Measurements from ENCODE around the gene MYL5. TPM values are rescaled to one million over a fixed set of nuclear protein-coding genes. Genes with fewer than 3 reads are reported as not detected.

Gene MYL5
- total and polyA plus RNA-seq, 2 of the 13 experiments (the other 11 are each of a cell fraction or from before 2014, with no cell fraction given): 6.5 to 16.0 TPM

DNA sequence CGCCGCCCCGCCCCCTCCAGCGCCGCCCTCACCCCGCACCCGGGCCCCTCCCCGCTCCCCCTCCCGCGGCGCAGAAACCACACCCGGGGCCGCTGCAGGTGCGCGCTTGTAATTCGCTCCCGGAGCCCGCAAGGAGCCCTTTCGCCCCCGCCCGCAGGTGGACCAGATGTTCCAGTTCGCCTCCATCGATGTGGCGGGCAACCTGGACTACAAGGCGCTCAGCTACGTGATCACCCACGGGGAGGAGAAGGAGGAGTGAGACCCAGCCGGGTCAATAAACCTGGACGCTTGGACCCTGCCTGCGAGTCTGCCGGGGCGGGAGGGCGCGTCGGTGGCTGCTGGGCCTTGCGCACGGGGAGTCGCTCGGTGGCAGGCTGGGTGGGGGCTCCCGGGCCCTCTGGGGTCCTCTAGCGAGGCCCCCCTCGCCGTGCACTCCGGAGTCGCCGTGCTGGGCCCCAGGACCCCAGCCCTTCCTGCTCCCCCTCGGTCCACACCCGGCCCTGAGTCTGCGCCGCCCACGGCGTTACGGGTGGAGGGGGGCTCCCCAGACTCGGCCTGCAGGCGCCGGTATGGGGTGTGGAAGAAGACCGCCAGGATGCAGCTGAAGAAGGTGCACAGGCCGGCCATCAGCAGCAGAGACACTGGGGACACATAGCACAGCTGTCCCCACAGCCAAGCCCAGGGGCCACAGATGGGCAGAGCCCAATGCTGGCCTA is 7.6 kb downstream of the MYL5 start (continued):
- TF ChIP-seq ZNF12 (CRISPR knock-in tag; IDR thresholded peaks at IDR 0.05): no peak
- no peak for TF ChIP-seq SP1 (IDR thresholded peaks at IDR 0.05)
- no peak for TF ChIP-seq SP1 (CRISPR knock-in tag; IDR thresholded peaks at IDR 0.05)
- TF ChIP-seq ZNF547 (CRISPR knock-in tag; IDR thresholded peaks at IDR 0.05): 0 out of 2 replicates have a peak, but pooled peaks have one; percentile 49
- no peak for TF ChIP-seq ZBTB38 (CRISPR knock-in tag; IDR thresholded peaks at IDR 0.05)
- TF ChIP-seq ZBTB3 (CRISPR knock-in tag; IDR thresholded peaks at IDR 0.05; ENCODE audit: borderline replicate concordance, low read depth): peak; percentile 99
- TF ChIP-seq PPARG (CRISPR knock-in tag; conservative IDR thresholded peaks at IDR 0.05): no peak
- TF ChIP-seq, protein P1, sequence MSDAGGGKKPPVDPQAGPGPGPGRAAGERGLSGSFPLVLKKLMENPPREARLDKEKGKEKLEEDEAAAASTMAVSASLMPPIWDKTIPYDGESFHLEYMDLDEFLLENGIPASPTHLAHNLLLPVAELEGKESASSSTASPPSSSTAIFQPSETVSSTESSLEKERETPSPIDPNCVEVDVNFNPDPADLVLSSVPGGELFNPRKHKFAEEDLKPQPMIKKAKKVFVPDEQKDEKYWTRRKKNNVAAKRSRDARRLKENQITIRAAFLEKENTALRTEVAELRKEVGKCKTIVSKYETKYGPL (CRISPR knock-in tag; IDR thresholded peaks at IDR 0.05): no peak
- TF ChIP-seq ZNF713 (CRISPR knock-in tag; IDR thresholded peaks at IDR 0.05): no peak
- peak; percentile 61 for TF ChIP-seq ZFX (CRISPR knock-in tag; IDR thresholded peaks at IDR 0.05; ENCODE audit: low read depth)
- TF ChIP-seq SOX5 (CRISPR knock-in tag; IDR thresholded peaks at IDR 0.05; ENCODE audit: borderline replicate concordance): no peak
- TF ChIP-seq, protein P2, sequence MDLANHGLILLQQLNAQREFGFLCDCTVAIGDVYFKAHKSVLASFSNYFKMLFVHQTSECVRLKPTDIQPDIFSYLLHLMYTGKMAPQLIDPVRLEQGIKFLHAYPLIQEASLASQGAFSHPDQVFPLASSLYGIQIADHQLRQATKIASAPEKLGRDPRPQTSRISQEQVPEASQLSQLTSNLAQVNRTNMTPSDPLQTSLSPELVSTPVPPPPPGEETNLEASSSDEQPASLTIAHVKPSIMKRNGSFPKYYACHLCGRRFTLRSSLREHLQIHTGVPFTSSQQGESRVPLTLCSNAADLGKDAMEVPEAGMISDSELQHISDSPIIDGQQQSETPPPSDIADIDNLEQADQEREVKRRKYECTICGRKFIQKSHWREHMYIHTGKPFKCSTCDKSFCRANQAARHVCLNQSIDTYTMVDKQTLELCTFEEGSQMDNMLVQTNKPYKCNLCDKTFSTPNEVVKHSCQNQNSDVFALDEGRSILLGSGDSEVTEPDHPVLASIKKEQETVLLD (CRISPR knock-in tag; IDR thresholded peaks at IDR 0.05; ENCODE audit: low read depth): peak; percentile 57; the same call in 1 of the 2 replicates
- TF ChIP-seq ZFP41 (CRISPR knock-in tag; IDR thresholded peaks at IDR 0.05; ENCODE audit: borderline replicate concordance): no peak
- no peak for TF ChIP-seq ZNF253 (CRISPR knock-in tag; IDR thresholded peaks at IDR 0.05; ENCODE audit: borderline replicate concordance)
- TF ChIP-seq ZNF326 (CRISPR knock-in tag; IDR thresholded peaks at IDR 0.05; ENCODE audit: borderline replicate concordance): no peak
- TF ChIP-seq ZNF510 (CRISPR knock-in tag; IDR thresholded peaks at IDR 0.05; ENCODE audit: low read depth): no peak
- TF ChIP-seq, protein P3, sequence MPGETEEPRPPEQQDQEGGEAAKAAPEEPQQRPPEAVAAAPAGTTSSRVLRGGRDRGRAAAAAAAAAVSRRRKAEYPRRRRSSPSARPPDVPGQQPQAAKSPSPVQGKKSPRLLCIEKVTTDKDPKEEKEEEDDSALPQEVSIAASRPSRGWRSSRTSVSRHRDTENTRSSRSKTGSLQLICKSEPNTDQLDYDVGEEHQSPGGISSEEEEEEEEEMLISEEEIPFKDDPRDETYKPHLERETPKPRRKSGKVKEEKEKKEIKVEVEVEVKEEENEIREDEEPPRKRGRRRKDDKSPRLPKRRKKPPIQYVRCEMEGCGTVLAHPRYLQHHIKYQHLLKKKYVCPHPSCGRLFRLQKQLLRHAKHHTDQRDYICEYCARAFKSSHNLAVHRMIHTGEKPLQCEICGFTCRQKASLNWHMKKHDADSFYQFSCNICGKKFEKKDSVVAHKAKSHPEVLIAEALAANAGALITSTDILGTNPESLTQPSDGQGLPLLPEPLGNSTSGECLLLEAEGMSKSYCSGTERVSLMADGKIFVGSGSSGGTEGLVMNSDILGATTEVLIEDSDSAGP (CRISPR knock-in tag; IDR thresholded peaks at IDR 0.05; ENCODE audit: borderline replicate concordance): no peak
- TF ChIP-seq ZFP90 (CRISPR knock-in tag; IDR thresholded peaks at IDR 0.05; ENCODE audit: borderline replicate concordance): peak; percentile 45; the same call in 1 of the 2 replicates
- TF ChIP-seq ZBTB8A (CRISPR knock-in tag; IDR thresholded peaks at IDR 0.05; ENCODE audit: borderline replicate concordance, low read depth): no peak
- no peak for TF ChIP-seq ZNF674 (CRISPR knock-in tag; IDR thresholded peaks at IDR 0.05; ENCODE audit: low read depth)
- no peak for TF ChIP-seq ZNF543 (CRISPR knock-in tag; IDR thresholded peaks at IDR 0.05)
- peak; percentile 42; the same call in 1 of the 2 replicates for TF ChIP-seq ZNF430 (CRISPR knock-in tag; IDR thresholded peaks at IDR 0.05)
- TF ChIP-seq, protein P4, sequence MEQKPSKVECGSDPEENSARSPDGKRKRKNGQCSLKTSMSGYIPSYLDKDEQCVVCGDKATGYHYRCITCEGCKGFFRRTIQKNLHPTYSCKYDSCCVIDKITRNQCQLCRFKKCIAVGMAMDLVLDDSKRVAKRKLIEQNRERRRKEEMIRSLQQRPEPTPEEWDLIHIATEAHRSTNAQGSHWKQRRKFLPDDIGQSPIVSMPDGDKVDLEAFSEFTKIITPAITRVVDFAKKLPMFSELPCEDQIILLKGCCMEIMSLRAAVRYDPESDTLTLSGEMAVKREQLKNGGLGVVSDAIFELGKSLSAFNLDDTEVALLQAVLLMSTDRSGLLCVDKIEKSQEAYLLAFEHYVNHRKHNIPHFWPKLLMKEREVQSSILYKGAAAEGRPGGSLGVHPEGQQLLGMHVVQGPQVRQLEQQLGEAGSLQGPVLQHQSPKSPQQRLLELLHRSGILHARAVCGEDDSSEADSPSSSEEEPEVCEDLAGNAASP (CRISPR knock-in tag; IDR thresholded peaks at IDR 0.05; ENCODE audit: borderline replicate concordance): no peak
- TF ChIP-seq ZNF335 (CRISPR knock-in tag; IDR thresholded peaks at IDR 0.05): no peak
